Effector CD4-positive, alpha-beta T cell (primary cell): ENCODE data around the gene KHDRBS2.

Experiments
- DNase-seq: peaks from one replicate; pipeline ENCODE4 v3.0.0-alpha.2; 2020

Gene KHDRBS2

DNA sequence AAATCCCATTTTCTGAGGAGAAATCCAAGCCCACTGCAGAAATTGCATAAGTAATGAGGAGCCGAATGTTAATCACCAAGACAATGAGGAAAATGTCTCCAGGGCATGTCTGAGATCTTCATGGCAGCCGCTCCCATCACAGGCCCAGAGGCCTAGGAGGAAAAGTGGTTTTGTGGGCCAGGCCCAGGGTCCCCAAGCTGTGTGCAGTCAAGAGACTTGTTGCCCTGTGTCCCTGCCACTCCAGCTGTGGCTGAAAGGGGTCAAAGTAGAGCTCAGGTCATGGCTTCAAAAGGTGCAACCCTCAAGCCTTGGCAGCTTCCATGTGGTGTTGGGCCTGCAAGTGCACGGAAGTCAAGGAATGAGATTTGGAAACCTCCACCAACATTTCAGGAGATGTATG is 276.6 kb downstream of the KHDRBS2 start:
- DNase-seq: no peak

DNA sequence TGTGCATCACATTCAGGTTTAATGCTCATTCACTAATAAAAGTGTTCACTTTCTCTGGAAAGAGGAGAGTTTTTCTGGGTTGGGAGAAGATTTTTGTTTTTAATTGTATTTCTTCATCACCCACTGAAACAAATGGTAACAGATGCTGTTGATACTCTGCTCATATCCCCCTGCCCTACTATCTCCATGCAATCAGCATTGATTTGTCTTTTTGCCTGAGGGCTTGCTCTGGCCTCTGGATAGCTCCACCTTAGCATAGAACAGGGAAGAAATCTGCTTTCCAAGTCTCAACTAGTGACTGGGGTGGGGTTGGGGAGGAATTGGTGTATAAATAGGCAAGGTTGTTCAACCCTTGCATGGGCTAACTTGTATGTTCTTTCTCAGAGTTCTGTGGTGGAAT is 296.4 kb downstream of the KHDRBS2 start:
- no peak for DNase-seq

DNA sequence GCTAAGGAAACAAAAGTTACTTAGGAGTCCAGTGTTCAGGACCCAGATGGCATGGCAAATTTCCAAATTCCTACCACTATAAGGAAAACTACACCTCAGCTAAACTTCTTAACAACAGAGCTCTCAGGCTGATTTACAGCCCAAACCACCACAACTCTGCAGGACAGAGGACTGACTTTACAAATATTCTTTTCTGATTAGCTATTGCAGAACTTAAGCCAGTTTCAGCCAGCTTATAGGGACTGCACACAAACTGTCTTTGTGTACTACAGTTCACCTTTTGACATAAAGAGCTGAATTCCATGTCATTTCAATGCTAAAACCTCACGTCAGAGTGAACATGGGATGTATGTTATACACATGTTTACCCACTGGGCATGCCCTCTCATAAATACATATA is 305.4 kb downstream of the KHDRBS2 start:
- no peak for DNase-seq

DNA sequence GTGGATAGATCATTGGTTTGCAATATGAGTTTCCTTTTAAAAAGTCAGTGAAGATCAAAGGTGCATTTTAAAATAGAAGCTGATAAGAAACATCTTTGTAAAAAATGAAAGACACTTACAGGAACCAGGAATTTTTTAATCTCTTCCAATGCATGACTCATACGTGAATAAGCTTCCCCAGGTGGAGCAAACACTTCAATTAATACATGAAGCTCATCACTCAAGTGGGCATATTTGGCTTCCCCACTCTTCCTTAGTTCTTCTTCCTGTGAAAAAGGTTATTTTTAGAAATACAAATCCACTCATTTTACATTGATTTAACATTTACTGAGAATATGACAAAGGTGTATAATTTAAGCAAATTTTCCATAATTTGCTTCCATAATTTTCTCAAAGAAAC is 308.1 kb downstream of the KHDRBS2 start:
- DNase-seq: no peak

- no peak for DNase-seq
Observed at GRCh38 chr6:61977099-61977498, 308.9 kb downstream of the KHDRBS2 start.

GRCh38 chr6:61959196-61959595 is 326.8 kb downstream of the KHDRBS2 start:
- no peak for DNase-seq

DNA sequence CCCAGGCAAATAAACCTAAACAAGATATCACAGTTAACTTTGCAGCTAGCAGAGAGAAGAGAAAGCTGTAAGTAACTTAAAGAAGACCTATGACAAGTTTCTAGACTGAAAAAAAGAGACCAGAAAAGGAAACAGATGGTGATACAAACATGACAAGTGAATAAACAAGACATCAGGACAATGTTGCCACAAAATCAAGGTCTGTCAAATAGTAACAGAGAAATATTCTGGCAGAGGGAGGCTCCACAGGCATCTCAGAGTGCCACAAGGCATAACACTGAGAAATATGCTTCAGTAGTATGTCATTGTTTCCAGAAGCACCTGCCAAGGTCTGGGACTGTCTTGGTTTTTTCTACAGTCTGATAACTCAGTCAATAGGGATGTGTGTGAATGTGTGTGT is 332.2 kb downstream of the KHDRBS2 start:
- no peak for DNase-seq

- DNase-seq: no peak
Observed at GRCh38 chr6:61951586-61951985, 334.4 kb downstream of the KHDRBS2 start.

GRCh38 chr6:61950811-61951210 is 335.2 kb downstream of the KHDRBS2 start:
- no peak for DNase-seq

DNA sequence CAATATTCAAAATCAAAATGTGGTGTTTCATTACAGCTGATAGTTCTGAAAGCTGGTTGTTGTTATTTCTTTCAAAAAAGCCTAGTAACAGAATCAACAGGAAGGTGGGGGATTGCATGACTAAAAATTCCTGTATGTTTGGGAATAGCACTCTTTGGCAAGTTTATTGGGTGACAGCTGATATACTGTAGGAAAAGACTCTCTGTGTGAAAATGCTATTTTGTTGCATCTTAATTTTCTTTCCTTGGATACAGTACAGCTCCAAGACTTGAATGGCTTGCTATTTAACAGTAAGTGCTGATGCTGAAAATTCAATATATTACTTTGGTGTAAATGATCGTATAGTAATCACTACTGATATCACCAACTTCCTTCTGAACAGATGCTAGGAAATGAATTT is 336.1 kb downstream of the KHDRBS2 start:
- DNase-seq: no peak

DNA sequence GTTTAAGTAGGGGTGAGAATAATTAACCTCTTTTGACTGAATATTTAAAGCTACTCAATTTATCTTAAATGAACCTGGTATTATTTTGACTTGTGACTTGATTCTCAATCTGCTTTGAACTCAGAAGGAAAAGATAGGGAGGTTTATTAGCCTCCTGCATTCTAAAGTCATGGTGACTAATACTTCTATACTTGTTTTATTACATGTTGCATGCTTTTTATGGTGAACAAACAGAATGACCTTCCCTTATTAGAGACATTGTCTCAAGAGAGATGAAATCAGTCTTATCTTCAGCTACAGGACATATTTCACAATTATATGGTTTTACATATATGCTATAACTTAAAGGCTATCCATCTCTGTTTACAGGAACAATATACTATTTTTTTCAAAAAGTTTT is 336.9 kb downstream of the KHDRBS2 start:
- no peak for DNase-seq

DNA sequence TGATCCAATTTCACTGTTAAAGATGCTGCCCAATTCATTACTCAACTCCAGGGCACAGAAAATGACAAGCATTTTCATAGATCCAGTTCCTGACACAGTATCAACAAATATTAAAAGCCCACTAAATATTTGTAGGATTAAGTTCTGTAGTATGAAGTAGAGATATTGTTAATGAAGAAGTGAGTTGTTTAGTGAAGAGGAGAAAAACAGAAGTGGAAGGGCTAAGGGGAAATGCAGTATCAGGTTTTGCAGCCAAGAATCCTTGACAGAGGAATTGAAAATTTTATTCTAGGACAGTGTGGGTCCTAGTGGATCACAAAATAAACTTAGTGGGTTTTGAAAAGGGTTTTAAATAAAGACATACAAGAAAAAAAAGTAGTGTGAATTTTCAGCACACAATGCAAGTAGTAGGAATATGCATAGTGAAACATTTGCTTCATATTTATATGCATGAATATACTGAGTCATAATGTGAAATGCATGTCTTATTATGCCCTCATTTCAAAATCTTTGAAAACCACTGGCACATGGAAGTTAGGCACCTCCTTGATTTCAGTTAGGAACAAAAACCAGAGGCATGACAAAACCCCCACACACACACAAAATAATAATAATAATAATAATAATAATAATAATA is 338.6 kb downstream of the KHDRBS2 start:
- DNase-seq: no peak

DNA sequence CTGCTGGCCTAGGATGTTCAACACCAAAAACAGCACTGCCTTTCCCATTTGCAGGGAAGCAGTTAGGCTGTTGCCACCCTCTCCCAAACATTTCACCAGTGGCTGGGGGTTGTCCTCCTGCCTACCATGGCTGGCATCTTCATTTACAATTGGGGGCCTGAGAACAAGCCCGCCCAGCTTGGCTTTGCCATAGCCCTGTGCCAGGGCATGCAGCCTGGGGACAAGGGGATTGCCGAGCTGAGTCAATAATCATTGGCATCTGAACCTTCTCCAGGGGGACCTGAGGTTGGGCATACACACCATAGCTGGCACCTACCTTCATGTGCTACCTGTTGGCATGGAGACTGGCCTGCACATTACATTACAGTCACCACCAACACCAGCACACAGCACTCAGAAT is 345.1 kb downstream of the KHDRBS2 start:
- no peak for DNase-seq

GRCh38 chr6:61935242-61935846 is 350.7 kb downstream of the KHDRBS2 start:
- DNase-seq: no peak

- DNase-seq: no peak
Observed at GRCh38 chr6:61909486-61909885, 376.5 kb downstream of the KHDRBS2 start.

GRCh38 chr6:61901748-61902147 is 384.3 kb downstream of the KHDRBS2 start:
- no peak for DNase-seq

DNA sequence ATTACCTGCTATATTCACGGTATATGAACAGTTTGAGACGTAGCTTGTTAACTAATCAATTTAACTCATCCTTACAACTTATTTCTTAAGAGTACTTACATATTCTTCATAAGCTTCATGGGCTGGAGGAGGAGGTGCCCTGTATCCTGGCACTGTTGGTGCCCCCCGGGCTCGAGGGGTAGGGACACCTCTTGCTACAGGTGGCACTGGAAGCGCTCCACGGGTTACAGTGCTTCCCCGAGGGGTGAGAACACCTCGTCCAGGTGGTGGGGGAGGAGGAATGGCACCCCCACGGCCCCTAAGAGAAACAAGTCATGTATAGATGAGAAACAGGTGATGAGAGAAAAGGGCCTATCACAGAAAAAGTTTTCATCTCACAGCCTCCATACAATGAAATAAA is 391.5 kb downstream of the KHDRBS2 start:
- DNase-seq: no peak

GRCh38 chr6:61887423-61887822 is 398.6 kb downstream of the KHDRBS2 start:
- no peak for DNase-seq

- no peak for DNase-seq
Observed at GRCh38 chr6:61886608-61887259, 399.3 kb downstream of the KHDRBS2 start.

DNA sequence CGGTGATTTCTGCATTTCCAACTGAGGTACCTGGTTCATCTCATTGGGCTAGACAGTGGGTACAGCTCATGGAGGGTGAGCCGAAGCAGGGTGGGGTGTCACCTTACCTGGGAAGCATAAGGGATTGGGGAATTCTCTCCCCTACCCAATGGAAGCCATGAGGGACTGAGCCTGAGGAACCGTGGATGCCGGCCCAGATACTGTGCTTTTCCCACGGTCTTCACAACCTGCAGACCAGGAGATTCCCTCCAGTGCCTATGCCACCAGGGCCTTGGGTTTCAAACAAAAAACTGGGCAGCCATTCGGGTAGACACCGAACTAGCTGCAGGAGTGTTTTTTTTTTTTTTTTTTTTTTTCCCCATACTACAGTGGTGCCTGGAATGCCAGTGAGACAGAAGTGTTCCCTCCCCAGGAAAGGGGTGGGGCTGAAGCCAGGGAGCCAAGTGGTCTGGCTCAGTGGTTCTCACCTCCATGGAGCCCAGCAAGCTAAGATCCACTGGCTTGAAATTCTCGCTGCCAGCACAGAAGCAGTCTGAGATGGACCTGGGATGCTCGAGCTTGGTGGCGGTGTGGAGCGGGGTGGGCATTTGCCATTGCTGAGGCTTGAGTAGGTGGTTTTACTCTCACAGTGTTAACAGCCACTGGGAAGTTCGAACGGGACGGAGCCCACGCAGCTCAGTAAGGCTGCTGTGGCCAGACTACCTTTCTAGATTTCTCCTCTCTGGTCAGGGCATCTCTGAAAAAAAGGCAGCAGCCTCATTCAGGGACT is 416.2 kb downstream of the KHDRBS2 start:
- no peak for DNase-seq

GRCh38 chr6:61868507-61869080 is 417.4 kb downstream of the KHDRBS2 start:
- DNase-seq: no peak

DNA sequence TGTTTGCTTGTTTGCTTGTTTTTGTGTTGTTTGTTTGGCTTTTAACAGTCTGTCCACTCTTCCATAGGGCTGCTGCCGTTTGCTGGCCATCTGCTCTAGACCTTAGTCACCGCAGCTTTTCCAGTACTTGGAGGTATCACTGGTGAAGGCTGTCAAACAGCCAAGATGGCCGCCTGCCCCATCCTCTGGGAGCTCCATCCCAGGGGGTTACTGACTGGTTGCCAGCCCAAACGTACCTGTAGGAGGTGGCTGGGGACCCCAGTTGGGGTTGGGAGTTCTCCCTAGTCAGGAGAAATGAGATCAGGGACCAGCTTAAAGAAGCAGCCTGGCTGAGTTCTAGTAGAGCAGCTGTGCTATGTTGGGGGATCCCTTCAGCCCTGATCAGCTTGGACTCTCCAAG is 418.4 kb downstream of the KHDRBS2 start:
- no peak for DNase-seq

DNA sequence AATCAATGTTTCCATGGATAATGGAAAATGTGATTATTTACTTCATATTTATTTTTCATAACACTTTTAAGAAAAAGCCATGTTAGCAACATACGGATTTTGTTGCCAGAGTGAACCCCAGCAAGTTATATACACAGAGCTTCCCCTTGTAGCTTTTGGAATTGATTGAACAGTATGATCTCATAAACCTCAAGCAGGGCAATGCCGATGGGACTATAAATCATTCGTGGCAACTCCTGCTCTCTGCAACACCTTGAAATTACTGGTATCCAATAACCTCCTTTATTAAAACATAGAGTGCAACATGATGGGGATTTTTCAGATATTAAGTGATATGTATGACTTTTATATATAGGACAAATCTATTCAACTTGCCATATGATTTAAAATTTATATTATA is 428.5 kb downstream of the KHDRBS2 start:
- DNase-seq: no peak
